HG03196 (cell line): Measurements from ENCODE around the gene PTEN.
"Not testable (repeated sequence)": the region's sequence is repeated elsewhere in the genome, so short reads cannot be mapped to it uniquely, and the experiment has no call there.

ENCODE experiments used
- ATAC-seq: cut with Tn5 transposase; IDR thresholded peaks from one replicate; pipeline ENCODE4 v1.9.1; 2021; ENCODE audit not compliant: unreplicated experiment

PTEN gene

GRCh38 chr10:87844837-87845623, 18.4 kb upstream of the PTEN start:
- ATAC-seq: no peak

- no peak for ATAC-seq
These were observed 17.8 kb upstream of the PTEN start for GRCh38 chr10:87845624-87845998.

GRCh38 chr10:87846023-87846422, 17.4 kb upstream of the PTEN start:
- no peak for ATAC-seq

- ATAC-seq: not testable (repeated sequence)
These were observed 16.7 kb upstream of the PTEN start for GRCh38 chr10:87846711-87847110.

- ATAC-seq: no peak
These were observed 15.9 kb upstream of the PTEN start for GRCh38 chr10:87847550-87847949.

- no peak for ATAC-seq
These were observed 14.4 kb upstream of the PTEN start for GRCh38 chr10:87849001-87849400.

GRCh38 chr10:87850742-87851205, 12.7 kb upstream of the PTEN start:
- no peak for ATAC-seq

- no peak for ATAC-seq
These were observed 11.3 kb upstream of the PTEN start for GRCh38 chr10:87852089-87852488.

GRCh38 chr10:87855247-87855646, 8.2 kb upstream of the PTEN start:
- ATAC-seq: not testable (repeated sequence)

- not testable (repeated sequence) for ATAC-seq
These were observed 7.8 kb upstream of the PTEN start for GRCh38 chr10:87855665-87856064.

GRCh38 chr10:87860156-87860795, 3.1 kb upstream of the PTEN start:
- ATAC-seq: no peak

GRCh38 chr10:87860816-87861403, 2.5 kb upstream of the PTEN start:
- no peak for ATAC-seq

GRCh38 chr10:87861566-87861952, 1.9 kb upstream of the PTEN start:
- ATAC-seq: peak; percentile 24

- peak; percentile 47 for ATAC-seq
These were observed 1.3 kb upstream of the PTEN start for GRCh38 chr10:87861953-87862678.

- no peak for ATAC-seq
These were observed 759 bp upstream of the PTEN start for GRCh38 chr10:87862679-87863052.

- not testable (repeated sequence) for ATAC-seq
These were observed 598 bp downstream of the PTEN start for GRCh38 chr10:87863951-87864495.

- ATAC-seq: no peak
These were observed 1.2 kb downstream of the PTEN start for GRCh38 chr10:87864496-87865059.

GRCh38 chr10:87865241-87865881, 1.9 kb downstream of the PTEN start:
- ATAC-seq: no peak

GRCh38 chr10:87866412-87866974, 3.1 kb downstream of the PTEN start:
- no peak for ATAC-seq

- ATAC-seq: no peak
These were observed 4.0 kb downstream of the PTEN start for GRCh38 chr10:87867453-87867852.
